GM23248 (cell line): ENCODE measurements around the gene PATJ. TPM values are rescaled to one million over a fixed set of nuclear protein-coding genes. Genes with fewer than 3 reads are reported as not detected.

ENCODE experiments used
- DNase-seq: peaks from one replicate; pipeline ENCODE4 v3.0.0-alpha.2; 2015
- H2AFZ ChIP-seq: fragments of 200-600 bp; sonication (generic); 2 replicates; pipeline ENCODE4 v1.6.1; 2016; ENCODE audit warnings: antibody characterized with exemption
- H3F3A ChIP-seq: fragments of 200-600 bp; sonication (generic); 2 replicates; pipeline ENCODE4 v1.6.1; 2016; ENCODE audit warnings: mild to moderate bottlenecking, antibody characterized with exemption, mixed run types; ENCODE audit not compliant: insufficient read depth
- H3K27ac ChIP-seq: fragments of 200-600 bp; sonication (generic); 2 replicates; pipeline ENCODE4 v1.5.1; 2016; ENCODE audit warnings: mild to moderate bottlenecking
- H3K27me3 ChIP-seq: fragments of 200-600 bp; sonication (generic); replicated peaks from 2 replicates; pipeline ENCODE4 v1.6.1; 2016; ENCODE audit warnings: mild to moderate bottlenecking; ENCODE audit not compliant: insufficient read depth
- H3K36me3 ChIP-seq: fragments of 200-600 bp; sonication (generic); 2 replicates; pipeline ENCODE4 v1.6.1; 2016; ENCODE audit warnings: low read depth, mild to moderate bottlenecking
- H3K4me1 ChIP-seq: fragments of 200-600 bp; sonication (generic); 2 replicates; pipeline ENCODE4 v1.6.1; 2016; ENCODE audit warnings: mild to moderate bottlenecking; ENCODE audit not compliant: insufficient read depth
- H3K4me2 ChIP-seq: fragments of 200-600 bp; sonication (generic); one replicate; pipeline ENCODE4 v1.6.1; 2016; ENCODE audit warnings: mild to moderate bottlenecking; ENCODE audit not compliant: unreplicated experiment
- H3K4me3 ChIP-seq: fragments of 200-600 bp; sonication (generic); 2 replicates; pipeline ENCODE4 v1.5.1; 2016; ENCODE audit warnings: mild to moderate bottlenecking
- H3K79me2 ChIP-seq: fragments of 200-600 bp; sonication (generic); 2 replicates; pipeline ENCODE4 v1.6.1; 2016; ENCODE audit warnings: mild to moderate bottlenecking; ENCODE audit not compliant: insufficient read depth
- H3K9ac ChIP-seq: fragments of 200-600 bp; sonication (generic); 2 replicates; pipeline ENCODE4 v1.6.1; 2016; ENCODE audit warnings: mild to moderate bottlenecking
- H3K9me2 ChIP-seq: fragments of 200-600 bp; sonication (generic); 2 replicates; pipeline ENCODE4 v1.6.1; 2016; ENCODE audit warnings: mixed run types, mild to moderate bottlenecking, moderate library complexity; ENCODE audit not compliant: insufficient read depth
- H3K9me3 ChIP-seq: fragments of 200-600 bp; sonication (generic); one replicate; pipeline ENCODE4 v1.6.1; 2017; ENCODE audit warnings: low read depth
- H4K20me1 ChIP-seq: fragments of 200-600 bp; sonication (generic); 2 replicates; pipeline ENCODE4 v1.6.0; 2016; ENCODE audit not compliant: insufficient read depth
- EZH2 ChIP-seq: fragments of 200-600 bp; sonication (generic); IDR thresholded peaks from 2 replicates; pipeline ENCODE4 v1.6.1; 2018; ENCODE audit warnings: antibody characterized with exemption, mild to moderate bottlenecking; ENCODE audit not compliant: insufficient read depth, poor library complexity, severe bottlenecking
- EZH2phosphoT487 ChIP-seq: fragments of 200-600 bp; sonication (generic); IDR thresholded peaks from 2 replicates; pipeline ENCODE4 v1.6.1; 2018; ENCODE audit warnings: antibody characterized with exemption, moderate library complexity, mild to moderate bottlenecking, low read depth; ENCODE audit not compliant: insufficient read depth
- WGBS, 2 experiments: methylation state at CpG; one replicate each; pipeline ENCODE4 v1.1.6; 2015 to 2017; ENCODE audit warnings: low lambda C conversion rate in 2 of 2, low coverage in 1 of 2; ENCODE audit errors: missing lambda C conversion rate in 2 of 2; 5-methylcytosine and 5-hydroxymethylcytosine counted together
- in situ Hi-C: fragments of 300-500 bp; cut with MboI; formaldehyde crosslinking; loops from 2 replicates; pipeline ENCODE4 v1.15.0; 2020
- polyA plus RNA-seq: library from polyadenylated mRNA; unstranded; fragments of >200 nt; fragmentation: Nextera tagmentation; extraction: Ambion mirVana; gene quantifications from 2 replicates; pipeline ENCODE4 v1.2.1, GENCODE V29; 2016
- total RNA-seq: library from RNA; depleted of rRNA; stranded (reverse); fragments of >200 nt; shearing (Covaris generic); gene quantifications from 2 replicates; pipeline ENCODE4 v1.2.3, GENCODE V29; 2014

The PATJ gene
- total and polyA plus RNA-seq, 2 experiments from 2014 or later, result 5.3 to 6.1 TPM

- H3K27ac ChIP-seq, result no peak overlapping the region
- no peaks in the 10 kb centered on the region for H3F3A ChIP-seq
- no peaks in the 10 kb centered on the region for H4K20me1 ChIP-seq
- H3K4me1 ChIP-seq, result no peaks in the 10 kb centered on the region
- peak; percentile 78 for DNase-seq
- no peaks in the 10 kb centered on the region for H3K79me2 ChIP-seq
- no peaks in the 10 kb centered on the region for H3K9me2 ChIP-seq
- H3K4me2 ChIP-seq, result no peak overlapping the region
- no peaks in the 10 kb centered on the region for H3K36me3 ChIP-seq
- H2AFZ ChIP-seq, result no peak overlapping the region
- TF ChIP-seq EZH2phosphoT487 (no peak), EZH2 (no peak)
- no peak overlapping the region for H3K4me3 ChIP-seq
- no peaks in the 10 kb centered on the region for H3K9me3 ChIP-seq
- H3K9ac ChIP-seq, result no peak overlapping the region
- in situ Hi-C loops, result no loop called here
- H3K27me3 ChIP-seq, result no peaks in the 10 kb centered on the region
- 62 to 63% methylated on average over 6 of the region's 6 CpGs for WGBS, 2 experiments
Measured at GRCh38 chr1:62131093-62131725, 388.9 kb downstream of the PATJ start.

GRCh38 chr1:62138029-62138428, 395.7 kb downstream of the PATJ start:
- in situ Hi-C loops, result no loop called here
- H3K9me3 ChIP-seq, result no peaks in the 10 kb centered on the region
- no peaks in the 10 kb centered on the region for H3F3A ChIP-seq
- H3K4me1 ChIP-seq, result no peaks in the 10 kb centered on the region
- H3K4me2 ChIP-seq, result no peak overlapping the region
- no peaks in the 10 kb centered on the region for H3K36me3 ChIP-seq
- no peaks in the 10 kb centered on the region for H4K20me1 ChIP-seq
- no peak for DNase-seq
- WGBS, 2 experiments, result 72 to 78% methylated on average over 3 of the region's 3 CpGs
- no peak overlapping the region for H3K27ac ChIP-seq
- no peak for TF ChIP-seq EZH2
- TF ChIP-seq EZH2phosphoT487, result no peak
- no peak overlapping the region for H3K4me3 ChIP-seq
- no peaks in the 10 kb centered on the region for H3K27me3 ChIP-seq
- no peaks in the 10 kb centered on the region for H3K9me2 ChIP-seq
- no peak overlapping the region for H3K9ac ChIP-seq
- H2AFZ ChIP-seq, result no peak overlapping the region
- no peaks in the 10 kb centered on the region for H3K79me2 ChIP-seq

- in situ Hi-C loops, result no loop called here
- no peaks in the 10 kb centered on the region for H3F3A ChIP-seq
Measured at GRCh38 chr1:62139410-62139809, 397.1 kb downstream of the PATJ start.

DNA sequence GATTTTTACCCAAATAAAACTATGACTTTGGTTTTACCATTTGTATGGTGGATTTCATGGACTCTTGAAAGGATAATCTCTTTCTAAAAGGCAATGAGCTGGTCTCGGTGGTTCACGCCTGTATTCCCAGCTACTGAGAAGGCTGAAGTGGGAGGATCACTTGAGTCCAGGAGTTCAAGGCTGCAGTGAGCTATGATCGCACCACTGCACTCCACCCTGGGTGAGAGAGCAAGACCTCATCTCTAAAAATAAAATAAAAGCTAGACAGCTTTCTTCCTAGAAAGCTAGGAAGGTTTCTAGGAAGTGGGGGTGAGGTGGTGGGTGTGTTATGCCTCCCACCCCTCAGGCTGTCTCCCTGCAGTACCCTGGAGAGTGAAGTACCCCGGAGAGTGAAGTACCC, 398.4 kb downstream of the PATJ start:
- H3K4me2 ChIP-seq, result no peak overlapping the region
- 76 to 79% methylated on average over 4 of the region's 4 CpGs for WGBS, 2 experiments
- in situ Hi-C loops, result no loop called here
- no peaks in the 10 kb centered on the region for H3K9me2 ChIP-seq
- no peaks in the 10 kb centered on the region for H3K79me2 ChIP-seq
- no peaks in the 10 kb centered on the region for H3F3A ChIP-seq
- H3K27me3 ChIP-seq, result no peaks in the 10 kb centered on the region
- no peaks in the 10 kb centered on the region for H3K9me3 ChIP-seq
- no peak overlapping the region for H3K27ac ChIP-seq
- no peaks in the 10 kb centered on the region for H3K4me1 ChIP-seq
- H4K20me1 ChIP-seq, result no peaks in the 10 kb centered on the region
- H2AFZ ChIP-seq, result no peak overlapping the region
- TF ChIP-seq EZH2phosphoT487 (no peak), EZH2 (no peak)
- no peaks in the 10 kb centered on the region for H3K36me3 ChIP-seq
- no peak overlapping the region for H3K4me3 ChIP-seq
- H3K9ac ChIP-seq, result no peak overlapping the region
- DNase-seq, result no peak

More at GRCh38 chr1:62139410-62139809, 397.1 kb downstream of the PATJ start:
- no peak overlapping the region for H2AFZ ChIP-seq
- H3K4me3 ChIP-seq, result no peak overlapping the region
- H3K36me3 ChIP-seq, result no peaks in the 10 kb centered on the region
- H3K4me1 ChIP-seq, result no peaks in the 10 kb centered on the region
- no peak overlapping the region for H3K27ac ChIP-seq
- no peaks in the 10 kb centered on the region for H3K27me3 ChIP-seq
- H3K9me2 ChIP-seq, result no peaks in the 10 kb centered on the region
- WGBS, 2 experiments, result 100% methylated on average over 1 of the region's 1 CpG
- TF ChIP-seq EZH2phosphoT487 (no peak), EZH2 (no peak)
- H3K9me3 ChIP-seq, result no peaks in the 10 kb centered on the region
- no peak for DNase-seq
- H3K9ac ChIP-seq, result no peak overlapping the region
- H3K79me2 ChIP-seq, result no peaks in the 10 kb centered on the region
- no peak overlapping the region for H3K4me2 ChIP-seq
- no peaks in the 10 kb centered on the region for H4K20me1 ChIP-seq

- 21 to 26% methylated on average over 5 of the region's 5 CpGs for WGBS, 2 experiments
- no peaks in the 10 kb centered on the region for H3K79me2 ChIP-seq
- DNase-seq, result no peak
Measured at GRCh38 chr1:62142496-62142895, 400.2 kb downstream of the PATJ start.

More at GRCh38 chr1:62142496-62142895, 400.2 kb downstream of the PATJ start:
- Histone ChIP-seq H4K20me1 (no peaks in the 10 kb centered on the region), H3K9ac (no peak overlapping the region), H3K4me1 (no peaks in the 10 kb centered on the region), H3K27me3 (no peaks in the 10 kb centered on the region), H3K27ac (no peak overlapping the region), H3K9me3 (no peaks in the 10 kb centered on the region), H3K4me2 (no peak overlapping the region), H2AFZ (no peak overlapping the region), H3F3A (no peaks in the 10 kb centered on the region), H3K4me3 (no peak overlapping the region), H3K36me3 (no peaks in the 10 kb centered on the region), H3K9me2 (no peaks in the 10 kb centered on the region)
- no peak for TF ChIP-seq EZH2
- TF ChIP-seq EZH2phosphoT487, result no peak
- in situ Hi-C loops, result no loop called here
